ENCODE measurements around the gene LPP. TPM values are rescaled to one million over a fixed set of nuclear protein-coding genes. Genes with fewer than 3 reads are reported as not detected.

LPP gene
- total and polyA plus RNA-seq, 9 of the 15 experiments (the other 6 are each of a cell fraction or from before 2014, with no cell fraction given): 0.07 to 0.18 TPM; not detected in 7

DNA sequence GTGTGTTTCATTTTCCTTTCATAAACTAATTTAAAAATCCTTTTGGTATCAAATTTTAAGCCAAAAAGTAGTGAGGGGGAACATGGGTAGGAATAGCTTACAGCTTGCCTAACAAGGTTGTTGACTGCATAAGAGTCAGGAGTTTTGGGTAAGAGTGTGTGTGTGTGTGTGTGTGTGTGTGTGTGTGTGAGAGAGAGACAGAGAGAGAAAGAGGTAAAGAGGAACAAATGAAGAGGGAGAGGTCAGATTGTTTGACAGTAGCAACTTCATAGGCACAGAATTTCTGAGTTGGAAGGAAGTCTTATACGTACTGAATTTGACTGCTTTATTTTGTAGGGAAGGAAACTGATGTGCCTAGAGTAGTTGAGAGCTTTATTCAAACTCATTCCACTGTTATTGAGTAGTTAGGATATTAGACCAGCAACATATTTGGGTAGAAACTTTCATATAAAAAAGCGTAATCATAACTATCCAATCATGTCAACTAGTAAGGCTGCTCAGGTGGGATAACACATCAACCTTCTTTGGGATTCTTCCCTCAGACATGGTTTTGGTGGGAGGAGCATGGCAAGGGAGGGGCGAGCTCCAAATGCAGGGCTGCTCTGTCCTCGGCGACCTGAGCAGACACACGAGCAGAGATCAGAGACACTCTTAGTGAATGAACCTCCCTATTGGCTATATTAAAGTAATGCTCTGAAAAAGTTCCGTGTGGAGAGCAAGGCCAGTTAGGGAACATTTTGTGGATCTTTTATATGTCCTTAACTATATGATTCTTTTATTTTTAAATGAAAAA, 86.4 kb downstream of the LPP start:
- Histone ChIP-seq H4K20me1 (replicated peaks; ENCODE audit: control insufficient read depth, insufficient read depth, low read length) (no peaks in the 10 kb centered on the region), H2AFZ (ENCODE audit: low read depth, low read length) (no peak overlapping the region), H3K79me2 (ENCODE audit: control insufficient read depth, insufficient read depth, low read length) (no peaks in the 10 kb centered on the region), H3K9me3 (replicated peaks; ENCODE audit: control insufficient read depth, insufficient read depth, low read depth, low read length) (no peaks in the 10 kb centered on the region), H3K9me1 (ENCODE audit: control insufficient read depth, insufficient read depth, low read length) (no peaks in the 10 kb centered on the region), H3K27me3 (ENCODE audit: control insufficient read depth in 2 of 2, insufficient read depth in 2 of 2, low read length in 2 of 2) (no peaks in the 10 kb centered on the region), H3K4me2 (ENCODE audit: insufficient read depth, low read length) (no peak overlapping the region), H3K27ac (ENCODE audit: extremely low read depth, low read depth, low read length) (no peak overlapping the region), H3K9ac (ENCODE audit: insufficient read depth in 1 of 2, low read depth in 2 of 2, low read length in 2 of 2) (no peak overlapping the region), H3K4me1 (replicated peaks in 1 of 2; ENCODE audit: control insufficient read depth in 2 of 2, insufficient read depth in 2 of 2, low read length in 2 of 2) (no peaks in the 10 kb centered on the region), H3K4me3 (no peak overlapping the region), H3K36me3 (ENCODE audit: control insufficient read depth, insufficient read depth, low read length) (no peaks in the 10 kb centered on the region)
- DNase-seq (ENCODE audit: extremely low read depth in 1 of 4, low spot score in 3 of 4) (no peak), ATAC-seq (no peak), FAIRE-seq (no peak)
- POLR2A ChIA-PET: no interaction called here
- in situ Hi-C loops (cut with MboI) (no loop called here), intact Hi-C loops (cut with micrococcal nuclease) (no loop called here)
- CTCF ChIA-PET (ENCODE audit: low intra/inter-chr PET ratio): no interaction called here
- BruUV-seq (replicated peaks): no TSS peak
- 0% methylated on average over 7 of the region's 7 CpGs for WGBS (ENCODE audit: insufficient coverage, low coverage, missing lambda C conversion rate)
- TF ChIP-seq, protein P1, sequence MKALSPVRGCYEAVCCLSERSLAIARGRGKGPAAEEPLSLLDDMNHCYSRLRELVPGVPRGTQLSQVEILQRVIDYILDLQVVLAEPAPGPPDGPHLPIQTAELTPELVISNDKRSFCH (CRISPR knock-in tag; IDR thresholded peaks at IDR 0.05): no peak
- TF ChIP-seq, protein P1 (tag; IDR thresholded peaks at IDR 0.05): no peak
- TF ChIP-seq PTRF (tag; IDR thresholded peaks at IDR 0.05) (no peak), NFATC3 (IDR thresholded peaks at IDR 0.05) (no peak), HSF4 (CRISPR knock-in tag; IDR thresholded peaks at IDR 0.05; ENCODE audit: borderline replicate concordance) (no peak), GABPA (tag; conservative IDR thresholded peaks at IDR 0.05; ENCODE audit: low read depth) (no peak), HDAC6 (IDR thresholded peaks at IDR 0.05; ENCODE audit: low read depth, low read length) (no peak), ZNF232 (CRISPR knock-in tag; IDR thresholded peaks at IDR 0.05) (no peak), TARDBP (IDR thresholded peaks at IDR 0.05) (no peak), CBFB (CRISPR knock-in tag; IDR thresholded peaks at IDR 0.05) (no peak), NRF1 (conservative IDR thresholded peaks at IDR 0.05 in 1 of 2, IDR thresholded peaks at IDR 0.05 in 1 of 2) (no peak), LARP7 (IDR thresholded peaks at IDR 0.05) (no peak), RFX5 (IDR thresholded peaks at IDR 0.05; ENCODE audit: low read depth, low read length) (no peak), SMARCC2 (IDR thresholded peaks at IDR 0.05; ENCODE audit: low read depth) (no peak), ZEB2 (IDR thresholded peaks at IDR 0.05) (no peak), CCAR2 (IDR thresholded peaks at IDR 0.05; ENCODE audit: low read depth, low read length) (no peak)
- TF ChIP-seq, protein P2, sequence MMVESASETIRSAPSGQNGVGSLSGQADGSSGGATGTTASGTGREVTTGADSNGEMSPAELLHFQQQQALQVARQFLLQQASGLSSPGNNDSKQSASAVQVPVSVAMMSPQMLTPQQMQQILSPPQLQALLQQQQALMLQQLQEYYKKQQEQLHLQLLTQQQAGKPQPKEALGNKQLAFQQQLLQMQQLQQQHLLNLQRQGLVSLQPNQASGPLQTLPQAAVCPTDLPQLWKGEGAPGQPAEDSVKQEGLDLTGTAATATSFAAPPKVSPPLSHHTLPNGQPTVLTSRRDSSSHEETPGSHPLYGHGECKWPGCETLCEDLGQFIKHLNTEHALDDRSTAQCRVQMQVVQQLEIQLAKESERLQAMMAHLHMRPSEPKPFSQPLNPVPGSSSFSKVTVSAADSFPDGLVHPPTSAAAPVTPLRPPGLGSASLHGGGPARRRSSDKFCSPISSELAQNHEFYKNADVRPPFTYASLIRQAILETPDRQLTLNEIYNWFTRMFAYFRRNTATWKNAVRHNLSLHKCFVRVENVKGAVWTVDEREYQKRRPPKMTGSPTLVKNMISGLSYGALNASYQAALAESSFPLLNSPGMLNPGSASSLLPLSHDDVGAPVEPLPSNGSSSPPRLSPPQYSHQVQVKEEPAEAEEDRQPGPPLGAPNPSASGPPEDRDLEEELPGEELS (CRISPR knock-in tag; IDR thresholded peaks at IDR 0.05; ENCODE audit: borderline replicate concordance): no peak
- TF ChIP-seq, protein P3, sequence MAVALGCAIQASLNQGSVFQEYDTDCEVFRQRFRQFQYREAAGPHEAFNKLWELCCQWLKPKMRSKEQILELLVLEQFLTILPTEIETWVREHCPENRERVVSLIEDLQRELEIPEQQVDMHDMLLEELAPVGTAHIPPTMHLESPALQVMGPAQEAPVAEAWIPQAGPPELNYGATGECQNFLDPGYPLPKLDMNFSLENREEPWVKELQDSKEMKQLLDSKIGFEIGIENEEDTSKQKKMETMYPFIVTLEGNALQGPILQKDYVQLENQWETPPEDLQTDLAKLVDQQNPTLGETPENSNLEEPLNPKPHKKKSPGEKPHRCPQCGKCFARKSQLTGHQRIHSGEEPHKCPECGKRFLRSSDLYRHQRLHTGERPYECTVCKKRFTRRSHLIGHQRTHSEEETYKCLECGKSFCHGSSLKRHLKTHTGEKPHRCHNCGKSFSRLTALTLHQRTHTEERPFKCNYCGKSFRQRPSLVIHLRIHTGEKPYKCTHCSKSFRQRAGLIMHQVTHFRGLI (CRISPR knock-in tag; IDR thresholded peaks at IDR 0.05): no peak
- TF ChIP-seq, protein P4, sequence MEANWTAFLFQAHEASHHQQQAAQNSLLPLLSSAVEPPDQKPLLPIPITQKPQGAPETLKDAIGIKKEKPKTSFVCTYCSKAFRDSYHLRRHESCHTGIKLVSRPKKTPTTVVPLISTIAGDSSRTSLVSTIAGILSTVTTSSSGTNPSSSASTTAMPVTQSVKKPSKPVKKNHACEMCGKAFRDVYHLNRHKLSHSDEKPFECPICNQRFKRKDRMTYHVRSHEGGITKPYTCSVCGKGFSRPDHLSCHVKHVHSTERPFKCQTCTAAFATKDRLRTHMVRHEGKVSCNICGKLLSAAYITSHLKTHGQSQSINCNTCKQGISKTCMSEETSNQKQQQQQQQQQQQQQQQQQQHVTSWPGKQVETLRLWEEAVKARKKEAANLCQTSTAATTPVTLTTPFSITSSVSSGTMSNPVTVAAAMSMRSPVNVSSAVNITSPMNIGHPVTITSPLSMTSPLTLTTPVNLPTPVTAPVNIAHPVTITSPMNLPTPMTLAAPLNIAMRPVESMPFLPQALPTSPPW (CRISPR knock-in tag; IDR thresholded peaks at IDR 0.05): no peak

Measured in K562 (cell line).